ENCODE measurements around the gene DIS3L.

GRCh38 chr15:66364944-66365528 lies 71.7 kb downstream of the DIS3L start:
- TF ChIP-seq CTCF (IDR thresholded peaks at IDR 0.05) = no peak
- TF ChIP-seq POLR2A (IDR thresholded peaks at IDR 0.05) = no peak

All from esophagus squamous epithelium (tissue), 4 donors.